ENCODE results near the gene CTNNBL1.

DNA sequence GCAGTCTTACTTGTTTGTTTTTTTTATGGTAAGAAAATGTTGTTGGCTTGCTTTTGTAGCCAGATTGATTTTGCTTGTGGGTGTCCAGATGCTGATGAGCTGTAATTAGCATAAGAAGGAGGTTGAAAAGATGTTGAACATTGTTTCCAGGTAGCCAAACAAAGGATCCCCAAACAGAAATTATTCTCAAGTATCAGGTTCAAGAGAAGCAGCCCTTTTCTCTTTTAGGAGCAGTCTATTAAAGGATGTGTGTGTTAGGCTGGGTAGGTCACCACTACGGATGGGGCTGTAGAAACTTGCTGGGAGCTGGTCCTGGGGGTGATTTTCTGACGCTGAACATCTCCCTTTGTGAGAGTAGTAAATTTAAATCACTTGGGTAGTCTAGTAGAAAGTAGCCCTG lies 122.2 kb downstream of the CTNNBL1 start:
- no peak for TF ChIP-seq CTCF (IDR thresholded peaks at IDR 0.05)
- TF ChIP-seq POLR2A (IDR thresholded peaks at IDR 0.05), result no peak
